ENCODE data around the gene HS6ST2.
A peak's percentile ranks its signal among the peaks of the same experiment; 100 is the strongest.

The HS6ST2 gene

DNA sequence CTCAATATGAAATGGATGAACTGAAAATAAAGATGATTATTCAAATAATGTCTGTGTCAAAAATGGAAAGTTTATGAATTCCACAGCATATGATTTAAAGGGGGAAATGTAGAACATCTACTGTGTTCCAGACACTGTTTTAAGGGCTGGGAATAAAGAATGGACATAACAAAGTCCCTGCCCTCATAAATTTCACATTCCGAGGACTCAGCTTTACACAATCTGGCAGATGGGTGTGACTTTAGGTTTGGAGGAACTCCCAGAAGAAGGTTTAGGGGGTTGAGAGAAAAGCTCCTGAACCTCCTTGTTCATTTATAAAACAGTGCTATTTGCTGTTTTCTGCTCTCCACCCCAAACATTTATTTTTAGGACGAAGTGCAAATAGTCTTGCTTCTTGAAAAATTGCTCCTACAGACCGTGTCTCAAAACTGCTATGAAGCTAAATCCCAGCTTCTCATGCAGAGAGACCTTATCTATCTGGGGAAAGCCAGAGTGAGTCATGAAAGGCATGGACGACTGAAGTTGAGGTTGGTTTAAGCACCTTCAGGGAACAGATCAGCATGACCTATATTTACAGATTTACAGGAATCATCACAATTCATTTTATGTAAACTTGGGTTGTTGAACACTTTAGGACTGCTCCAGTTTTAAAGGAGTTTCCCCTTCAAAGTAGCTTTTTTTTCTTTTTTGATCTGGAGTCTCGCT, 184.3 kb downstream of the HS6ST2 start:
- 83% methylated on average over 2 of the region's 5 CpGs for WGBS (ENCODE audit: insufficient coverage)
- Histone ChIP-seq H3K4me1 (ENCODE audit: control extremely low read depth in 1 of 4, control insufficient read depth in 4 of 4, insufficient read depth in 4 of 4, low read length in 3 of 4) (no peaks in the 10 kb centered on the region), H3K36me3 (ENCODE audit: control insufficient read depth in 4 of 4, insufficient read depth in 4 of 4, low read length in 3 of 4) (no peaks in the 10 kb centered on the region), H3K9me3 (ENCODE audit: control extremely low read depth in 1 of 5, control insufficient read depth in 4 of 5, insufficient read depth in 2 of 5, low read depth in 1 of 5, low read length in 4 of 5) (peaks cover 0 to 1% (median 0%) of the 10 kb centered on the region in 5 experiments), H3K27me3 (replicated peaks in 2 of 5; ENCODE audit: control insufficient read depth in 4 of 5, insufficient read depth in 5 of 5, low read length in 4 of 5) (peaks cover 0 to 6% (median 0%) of the 10 kb centered on the region in 5 experiments), H3K27ac (ENCODE audit: insufficient read depth in 1 of 2, low read depth in 1 of 2, low read length in 2 of 2, poor library complexity in 1 of 2, severe bottlenecking in 2 of 2) (no peak overlapping the region), H3K4me3 (ENCODE audit: control insufficient read depth in 1 of 7, extremely low read depth in 1 of 7, insufficient read depth in 4 of 7, low read depth in 2 of 7, low read length in 6 of 7) (no peak overlapping the region)
- POLR2A ChIA-PET, result no interaction called here
- no peak for DNase-seq
- CTCF ChIA-PET, result interaction anchor here (0.7 kb wide), 1 partner anchor 45 kb away, joined by 3 read pairs; no protein-coding TSS in a partner anchor

DNA sequence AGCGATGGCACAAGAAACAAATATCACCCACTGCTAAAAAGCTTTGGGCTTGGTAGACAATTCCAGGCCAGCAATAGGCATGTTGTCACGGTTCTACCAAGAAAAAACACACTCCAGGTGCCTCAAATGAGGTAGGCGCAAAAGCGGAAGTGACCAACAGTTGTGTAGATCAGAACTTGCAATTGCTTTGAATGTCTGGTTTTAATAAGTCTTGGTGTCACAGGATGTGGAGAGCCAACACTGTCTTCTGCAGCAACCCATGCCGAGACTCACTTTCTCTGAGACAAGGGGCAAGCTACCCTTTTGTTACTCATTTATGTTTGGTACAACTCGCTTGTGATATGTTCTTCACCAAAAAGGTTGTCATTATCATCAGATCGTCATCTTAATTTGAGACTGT, 188.8 kb downstream of the HS6ST2 start:
- H3K27ac ChIP-seq (ENCODE audit: insufficient read depth in 1 of 2, low read depth in 1 of 2, low read length in 2 of 2, poor library complexity in 1 of 2, severe bottlenecking in 2 of 2), result no peak overlapping the region
- H3K4me1 ChIP-seq (ENCODE audit: control extremely low read depth in 1 of 4, control insufficient read depth in 4 of 4, insufficient read depth in 4 of 4, low read length in 3 of 4), result no peaks in the 10 kb centered on the region
- no peak for DNase-seq
- H3K27me3 ChIP-seq (replicated peaks in 2 of 5; ENCODE audit: control insufficient read depth in 4 of 5, insufficient read depth in 5 of 5, low read length in 4 of 5), result peaks cover 0 to 6% (median 0%) of the 10 kb centered on the region in 5 experiments
- WGBS (ENCODE audit: insufficient coverage), result 81% methylated on average over 5 of the region's 7 CpGs
- CTCF ChIA-PET, result interaction anchor here (0.8 kb wide), 1 partner anchor 18 kb away, joined by 3 read pairs; no protein-coding TSS in a partner anchor
- no peaks in the 10 kb centered on the region for H3K36me3 ChIP-seq (ENCODE audit: control insufficient read depth in 4 of 4, insufficient read depth in 4 of 4, low read length in 3 of 4)
- POLR2A ChIA-PET, result no interaction called here
- H3K9me3 ChIP-seq (ENCODE audit: control extremely low read depth in 1 of 5, control insufficient read depth in 4 of 5, insufficient read depth in 2 of 5, low read depth in 1 of 5, low read length in 4 of 5), result peaks cover 0 to 1% (median 0%) of the 10 kb centered on the region in 5 experiments
- H3K4me3 ChIP-seq (ENCODE audit: control insufficient read depth in 1 of 7, extremely low read depth in 1 of 7, insufficient read depth in 4 of 7, low read depth in 2 of 7, low read length in 6 of 7), result no peak overlapping the region

DNA sequence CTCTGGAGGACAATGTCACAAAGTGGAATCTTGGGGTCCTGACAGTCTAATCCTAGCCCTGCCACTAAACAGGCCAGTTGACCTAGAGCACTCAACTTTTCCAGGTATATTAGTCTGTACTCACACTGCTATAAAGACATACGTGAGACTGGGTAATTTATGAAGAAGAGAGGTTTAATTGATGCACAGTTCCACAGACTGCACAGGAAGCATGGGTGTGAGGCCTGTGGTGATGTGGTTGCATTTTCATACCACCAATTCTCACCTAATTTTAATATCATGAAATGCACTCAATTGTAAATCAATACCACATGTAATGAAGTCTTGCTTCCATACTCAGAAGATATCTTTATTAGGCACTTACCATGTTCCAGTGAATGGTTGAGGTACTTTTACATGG, 192.0 kb downstream of the HS6ST2 start:
- WGBS (ENCODE audit: insufficient coverage), result no CpG with 5 or more reads among the region's 1 CpG
- no peak overlapping the region for H3K27ac ChIP-seq (ENCODE audit: insufficient read depth in 1 of 2, low read depth in 1 of 2, low read length in 2 of 2, poor library complexity in 1 of 2, severe bottlenecking in 2 of 2)
- ChIA-PET POLR2A (no interaction called here), CTCF (no interaction called here)
- H3K4me3 ChIP-seq (ENCODE audit: control insufficient read depth in 1 of 7, extremely low read depth in 1 of 7, insufficient read depth in 4 of 7, low read depth in 2 of 7, low read length in 6 of 7), result no peak overlapping the region
- no peaks in the 10 kb centered on the region for H3K36me3 ChIP-seq (ENCODE audit: control insufficient read depth in 4 of 4, insufficient read depth in 4 of 4, low read length in 3 of 4)
- no peaks in the 10 kb centered on the region for H3K9me3 ChIP-seq (ENCODE audit: control extremely low read depth in 1 of 5, control insufficient read depth in 4 of 5, insufficient read depth in 2 of 5, low read depth in 1 of 5, low read length in 4 of 5)
- no peaks in the 10 kb centered on the region for H3K27me3 ChIP-seq (replicated peaks in 2 of 5; ENCODE audit: control insufficient read depth in 4 of 5, insufficient read depth in 5 of 5, low read length in 4 of 5)
- H3K4me1 ChIP-seq (ENCODE audit: control extremely low read depth in 1 of 4, control insufficient read depth in 4 of 4, insufficient read depth in 4 of 4, low read length in 3 of 4), result no peaks in the 10 kb centered on the region
- no peak for DNase-seq

DNA sequence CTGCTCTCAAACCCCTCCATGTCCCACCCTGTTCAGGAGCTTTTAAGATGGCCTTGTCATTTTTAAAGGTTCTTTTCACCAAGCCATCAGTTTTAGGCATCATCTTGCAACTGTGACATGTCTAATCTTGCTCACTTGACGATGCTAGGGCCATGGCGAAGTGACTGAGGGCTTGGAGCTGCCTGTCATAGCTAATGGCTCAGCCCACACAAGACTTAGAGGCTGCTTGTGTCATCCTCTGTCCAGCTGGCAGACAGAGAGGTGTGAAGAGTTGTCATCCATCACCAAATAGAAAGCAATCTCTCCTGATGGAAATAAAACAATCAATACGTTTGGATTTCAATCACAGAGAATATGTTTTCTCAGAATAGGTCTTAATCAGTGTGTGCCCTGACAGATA, 194.9 kb downstream of the HS6ST2 start:
- H3K27ac ChIP-seq (ENCODE audit: insufficient read depth in 1 of 2, low read depth in 1 of 2, low read length in 2 of 2, poor library complexity in 1 of 2, severe bottlenecking in 2 of 2), result no peak overlapping the region
- ChIA-PET POLR2A (no interaction called here), CTCF (interaction anchor here (1.1 kb wide), 1 partner anchor 12 kb away, joined by 3 read pairs; no protein-coding TSS in a partner anchor)
- H3K9me3 ChIP-seq (ENCODE audit: control extremely low read depth in 1 of 5, control insufficient read depth in 4 of 5, insufficient read depth in 2 of 5, low read depth in 1 of 5, low read length in 4 of 5), result no peaks in the 10 kb centered on the region
- H3K4me3 ChIP-seq (ENCODE audit: control insufficient read depth in 1 of 7, extremely low read depth in 1 of 7, insufficient read depth in 4 of 7, low read depth in 2 of 7, low read length in 6 of 7), result no peak overlapping the region
- no peak for DNase-seq
- H3K36me3 ChIP-seq (ENCODE audit: control insufficient read depth in 4 of 4, insufficient read depth in 4 of 4, low read length in 3 of 4), result no peaks in the 10 kb centered on the region
- H3K4me1 ChIP-seq (ENCODE audit: control extremely low read depth in 1 of 4, control insufficient read depth in 4 of 4, insufficient read depth in 4 of 4, low read length in 3 of 4), result peaks cover 0 to 3% (median 0%) of the 10 kb centered on the region in 4 experiments
- peaks cover 0 to 2% (median 0%) of the 10 kb centered on the region in 5 experiments for H3K27me3 ChIP-seq (replicated peaks in 2 of 5; ENCODE audit: control insufficient read depth in 4 of 5, insufficient read depth in 5 of 5, low read length in 4 of 5)
- WGBS (ENCODE audit: insufficient coverage), result 100% methylated on average over 2 of the region's 3 CpGs

- 24% methylated on average over 2 of the region's 4 CpGs for WGBS (ENCODE audit: insufficient coverage)
- DNase-seq, result peak in 2 of 3 donors; percentile 43 to 48
- no peaks in the 10 kb centered on the region for H3K36me3 ChIP-seq (ENCODE audit: control insufficient read depth in 4 of 4, insufficient read depth in 4 of 4, low read length in 3 of 4)
- POLR2A ChIA-PET, result no interaction called here
- CTCF ChIA-PET, result interaction anchor here (1.6 kb wide), 1 partner anchor 15 kb away, joined by 3 read pairs; no protein-coding TSS in a partner anchor
- H3K27me3 ChIP-seq (replicated peaks in 2 of 5; ENCODE audit: control insufficient read depth in 4 of 5, insufficient read depth in 5 of 5, low read length in 4 of 5), result peaks cover 0 to 2% (median 0%) of the 10 kb centered on the region in 5 experiments
- no peak overlapping the region for H3K27ac ChIP-seq (ENCODE audit: insufficient read depth in 1 of 2, low read depth in 1 of 2, low read length in 2 of 2, poor library complexity in 1 of 2, severe bottlenecking in 2 of 2)
- no peaks in the 10 kb centered on the region for H3K9me3 ChIP-seq (ENCODE audit: control extremely low read depth in 1 of 5, control insufficient read depth in 4 of 5, insufficient read depth in 2 of 5, low read depth in 1 of 5, low read length in 4 of 5)
- peaks cover 0 to 3% (median 0%) of the 10 kb centered on the region in 4 experiments for H3K4me1 ChIP-seq (ENCODE audit: control extremely low read depth in 1 of 4, control insufficient read depth in 4 of 4, insufficient read depth in 4 of 4, low read length in 3 of 4)
- H3K4me3 ChIP-seq (ENCODE audit: control insufficient read depth in 1 of 7, extremely low read depth in 1 of 7, insufficient read depth in 4 of 7, low read depth in 2 of 7, low read length in 6 of 7), result no peak overlapping the region
Observed at GRCh38 chrX:132758759-132759158, 199.7 kb downstream of the HS6ST2 start.

- no peaks in the 10 kb centered on the region for H3K36me3 ChIP-seq (ENCODE audit: control insufficient read depth in 4 of 4, insufficient read depth in 4 of 4, low read length in 3 of 4)
- ChIA-PET POLR2A (no interaction called here), CTCF (no interaction called here)
- H3K27ac ChIP-seq (ENCODE audit: insufficient read depth in 1 of 2, low read depth in 1 of 2, low read length in 2 of 2, poor library complexity in 1 of 2, severe bottlenecking in 2 of 2), result no peak overlapping the region
- 79% methylated on average over 1 of the region's 3 CpGs for WGBS (ENCODE audit: insufficient coverage)
- no peak for DNase-seq
- H3K4me1 ChIP-seq (ENCODE audit: control extremely low read depth in 1 of 4, control insufficient read depth in 4 of 4, insufficient read depth in 4 of 4, low read length in 3 of 4), result peaks cover 0 to 3% (median 0%) of the 10 kb centered on the region in 4 experiments
- peaks cover 0 to 5% (median 0%) of the 10 kb centered on the region in 5 experiments for H3K27me3 ChIP-seq (replicated peaks in 2 of 5; ENCODE audit: control insufficient read depth in 4 of 5, insufficient read depth in 5 of 5, low read length in 4 of 5)
- no peak overlapping the region for H3K4me3 ChIP-seq (ENCODE audit: control insufficient read depth in 1 of 7, extremely low read depth in 1 of 7, insufficient read depth in 4 of 7, low read depth in 2 of 7, low read length in 6 of 7)
- H3K9me3 ChIP-seq (ENCODE audit: control extremely low read depth in 1 of 5, control insufficient read depth in 4 of 5, insufficient read depth in 2 of 5, low read depth in 1 of 5, low read length in 4 of 5), result no peaks in the 10 kb centered on the region
Observed at GRCh38 chrX:132757066-132757623, 201.3 kb downstream of the HS6ST2 start.

- Histone ChIP-seq H3K27me3 (replicated peaks in 2 of 5; ENCODE audit: control insufficient read depth in 4 of 5, insufficient read depth in 5 of 5, low read length in 4 of 5) (peaks cover 0 to 5% (median 0%) of the 10 kb centered on the region in 5 experiments), H3K27ac (ENCODE audit: insufficient read depth in 1 of 2, low read depth in 1 of 2, low read length in 2 of 2, poor library complexity in 1 of 2, severe bottlenecking in 2 of 2) (no peak overlapping the region), H3K4me1 (ENCODE audit: control extremely low read depth in 1 of 4, control insufficient read depth in 4 of 4, insufficient read depth in 4 of 4, low read length in 3 of 4) (peaks cover 0 to 3% (median 0%) of the 10 kb centered on the region in 4 experiments), H3K9me3 (ENCODE audit: control extremely low read depth in 1 of 5, control insufficient read depth in 4 of 5, insufficient read depth in 2 of 5, low read depth in 1 of 5, low read length in 4 of 5) (no peaks in the 10 kb centered on the region), H3K4me3 (ENCODE audit: control insufficient read depth in 1 of 7, extremely low read depth in 1 of 7, insufficient read depth in 4 of 7, low read depth in 2 of 7, low read length in 6 of 7) (no peak overlapping the region), H3K36me3 (ENCODE audit: control insufficient read depth in 4 of 4, insufficient read depth in 4 of 4, low read length in 3 of 4) (no peaks in the 10 kb centered on the region)
- ChIA-PET POLR2A (no interaction called here), CTCF (no interaction called here)
- no peak for DNase-seq
- 75% methylated on average over 2 of the region's 4 CpGs for WGBS (ENCODE audit: insufficient coverage)
Observed at GRCh38 chrX:132756439-132756838, 202.0 kb downstream of the HS6ST2 start.
